H1 (cell line): ENCODE results near the gene PDPK1. TPM values are rescaled to one million over a fixed set of nuclear protein-coding genes. Genes with fewer than 3 reads are reported as not detected.
A peak's percentile ranks its signal among the peaks of the same experiment; 100 is the strongest.

Experiments used
- CTCF ChIA-PET: fragments of 300-600 bp; sonication (Branson Sonifier 250); formaldehyde crosslinking; loops from one replicate; lab custom pipeline; 2021; ENCODE audit not compliant: partially characterized antibody; lab: Charles Lee
- POLR2A ChIA-PET: fragments of 300-600 bp; sonication (Branson Sonifier 250); formaldehyde crosslinking; loops from one replicate; lab custom pipeline; 2021; ENCODE audit warnings: inconsistent platforms; ENCODE audit not compliant: partially characterized antibody; lab: Charles Lee
- DNase-seq, 2 experiments: peaks; one replicate each; pipeline versions ENCODE4 v3.0.0 to v3.0.0-alpha.2; 2010 to 2022; ENCODE audit warnings: low spot score in 2 of 2, low read depth in 1 of 2, mixed read lengths in 1 of 2
- FAIRE-seq: peaks from 2 replicates; lab custom pipeline; 2011; peaks lifted over from hg19 to GRCh38; lab: Jason Lieb, UNC
- H2AFZ ChIP-seq: 2 replicates; pipeline ENCODE4 v1.8.1; 2012; ENCODE audit warnings: low read length, inconsistent platforms
- H2AK5ac ChIP-seq: 2 replicates; pipeline ENCODE4 v1.6.1; 2013; ENCODE audit warnings: low read depth, low read length
- H2BK120ac ChIP-seq: replicated peaks from 2 replicates; pipeline ENCODE3; 2013; ENCODE audit warnings: low read depth, low read length, inconsistent platforms
- H2BK12ac ChIP-seq: 2 replicates; pipeline ENCODE4 v1.6.1; 2013; ENCODE audit warnings: low read depth, low read length
- H2BK15ac ChIP-seq: 2 replicates; pipeline ENCODE4 v1.6.1; 2013; ENCODE audit warnings: low read length
- H2BK20ac ChIP-seq: 2 replicates; pipeline ENCODE4 v1.6.1; 2013; ENCODE audit warnings: low read length
- H2BK5ac ChIP-seq: 2 replicates; pipeline ENCODE4 v1.6.1; 2013; ENCODE audit warnings: low read depth, low read length
- H3K14ac ChIP-seq: 2 replicates; pipeline ENCODE4 v1.6.1; 2013; ENCODE audit warnings: inconsistent platforms; ENCODE audit not compliant: insufficient read length
- H3K18ac ChIP-seq: 2 replicates; pipeline ENCODE4 v1.6.1; 2013; ENCODE audit warnings: low read length; ENCODE audit errors: extremely low read depth
- H3K23ac ChIP-seq: 2 replicates; pipeline ENCODE4 v1.6.1; 2013; ENCODE audit warnings: inconsistent platforms; ENCODE audit not compliant: insufficient read length
- H3K23me2 ChIP-seq: 2 replicates; pipeline ENCODE4 v1.6.1; 2013; ENCODE audit warnings: low read depth, low read length
- H3K27ac ChIP-seq: 2 replicates; pipeline ENCODE4 v1.6.1; 2011; ENCODE audit warnings: low read depth, low read length, inconsistent platforms
- H3K27me3 ChIP-seq, 4 experiments: replicated peaks in 1 of 4; 1 replicate in 1 of 4; 2 replicates in 3 of 4; pipeline versions ENCODE4 v1.6.1 to v1.8.1; 2011 to 2013; ENCODE audit warnings: low read length in 3 of 4, mild to moderate bottlenecking in 3 of 4, inconsistent platforms in 2 of 4, mixed read lengths in 2 of 4, moderate library complexity in 1 of 4; ENCODE audit not compliant: control insufficient read depth in 3 of 4, insufficient read depth in 3 of 4; ENCODE audit errors: extremely low read depth in 1 of 4
- H3K36me3 ChIP-seq, 4 experiments: 2 replicates each; pipeline versions ENCODE4 v1.6.1 to v1.8.1; 2011 to 2013; ENCODE audit warnings: mild to moderate bottlenecking in 4 of 4, low read length in 3 of 4, moderate library complexity in 2 of 4, control low read depth in 1 of 4, inconsistent platforms in 1 of 4; ENCODE audit not compliant: insufficient read depth in 4 of 4, control insufficient read depth in 2 of 4
- H3K4ac ChIP-seq: replicated peaks from 2 replicates; pipeline ENCODE3; 2013; ENCODE audit warnings: low read length, low read depth, mixed read lengths, inconsistent platforms; ENCODE audit not compliant: insufficient read length
- H3K4me1 ChIP-seq, 4 experiments: replicated peaks in 1 of 4; 1 replicate in 1 of 4; 2 replicates in 3 of 4; pipeline versions ENCODE4 v1.6.1 to v1.8.1; 2011 to 2013; ENCODE audit warnings: low read length in 3 of 4, inconsistent platforms in 2 of 4, mixed read lengths in 1 of 4; ENCODE audit not compliant: insufficient read depth in 4 of 4, control insufficient read depth in 3 of 4
- H3K4me2 ChIP-seq, 2 experiments: 2 replicates each; pipeline versions ENCODE4 v1.6.1 to v1.8.1; 2011 to 2013; ENCODE audit warnings: low read depth in 2 of 2, low read length in 2 of 2, control low read depth in 1 of 2, inconsistent platforms in 1 of 2, mild to moderate bottlenecking in 1 of 2; ENCODE audit not compliant: insufficient read depth in 1 of 2
- H3K4me3 ChIP-seq, 4 experiments: fragments of 200-600, 300-600 bp in 1 of 4; sonication (generic), shearing (Covaris generic), sonication (Bioruptor Twin) in 1 of 4; 2 replicates each; pipeline versions ENCODE4 v1.5.1 to v1.8.1; 2011 to 2016; ENCODE audit warnings: low read length in 4 of 4, low read depth in 3 of 4, control low read depth in 2 of 4, inconsistent platforms in 2 of 4, mild to moderate bottlenecking in 2 of 4, mixed read lengths in 1 of 4, moderate library complexity in 1 of 4; ENCODE audit not compliant: insufficient read depth in 2 of 4; ENCODE audit errors: extremely low read depth in 1 of 4
- H3K56ac ChIP-seq: replicated peaks from 2 replicates; pipeline ENCODE3; 2013; ENCODE audit warnings: low read depth, mild to moderate bottlenecking, mixed read lengths, low read length, inconsistent platforms; ENCODE audit not compliant: insufficient read length
- H3K79me1 ChIP-seq: 2 replicates; pipeline ENCODE4 v1.6.1; 2013; ENCODE audit warnings: low read depth, low read length, control low read depth
- H3K79me2 ChIP-seq, 2 experiments: 2 replicates each; pipeline versions ENCODE4 v1.6.1 to v1.8.1; 2012 to 2013; ENCODE audit warnings: low read length in 2 of 2, mild to moderate bottlenecking in 2 of 2, inconsistent platforms in 1 of 2; ENCODE audit not compliant: insufficient read depth in 2 of 2, control insufficient read depth in 1 of 2
- H3K9ac ChIP-seq, 4 experiments: replicated peaks in 1 of 4; 1 replicate in 1 of 4; 2 replicates in 3 of 4; pipeline versions ENCODE4 v1.6.1 to v1.8.1; 2011 to 2013; ENCODE audit warnings: low read depth in 3 of 4, low read length in 3 of 4, control low read depth in 2 of 4, mild to moderate bottlenecking in 2 of 4, moderate library complexity in 2 of 4, inconsistent platforms in 1 of 4; ENCODE audit errors: extremely low read depth in 1 of 4
- H3K9me3 ChIP-seq, 2 experiments: 2 replicates each; pipeline versions ENCODE4 v1.6.1 to v1.8.1; 2012 to 2013; ENCODE audit warnings: mild to moderate bottlenecking in 2 of 2, moderate library complexity in 2 of 2, control low read depth in 1 of 2, inconsistent platforms in 1 of 2, low read depth in 1 of 2, low read length in 1 of 2, mixed read lengths in 1 of 2; ENCODE audit not compliant: insufficient read depth in 2 of 2
- H4K20me1 ChIP-seq, 2 experiments: replicated peaks in 1 of 2; 2 replicates each; pipeline versions ENCODE3 to v1.8.1; 2011 to 2013; ENCODE audit warnings: inconsistent platforms in 2 of 2, low read length in 2 of 2, mild to moderate bottlenecking in 1 of 2; ENCODE audit not compliant: insufficient read depth in 2 of 2, control insufficient read depth in 1 of 2
- H4K5ac ChIP-seq: 2 replicates; pipeline ENCODE4 v1.6.1; 2013; ENCODE audit warnings: low read length, low read depth, mixed read lengths, inconsistent platforms; ENCODE audit not compliant: insufficient read length
- H4K8ac ChIP-seq: 2 replicates; pipeline ENCODE4 v1.8.0; 2013; ENCODE audit warnings: mild to moderate bottlenecking, moderate library complexity, low read length, inconsistent platforms; ENCODE audit not compliant: insufficient read depth; ENCODE audit errors: extremely low read depth
- H4K91ac ChIP-seq: replicated peaks from 2 replicates; pipeline ENCODE3; 2013; ENCODE audit warnings: low read length, mixed read lengths, inconsistent platforms; ENCODE audit not compliant: insufficient read length
- EZH2 ChIP-seq: fragments of 200-600 bp; sonication (generic); IDR thresholded peaks from 2 replicates; pipeline ENCODE4 v1.7.1; 2012; ENCODE audit warnings: low read depth, mild to moderate bottlenecking, moderate library complexity, low read length, inconsistent platforms; ENCODE audit not compliant: severe bottlenecking
- KDM1A ChIP-seq: fragments of 200-600, 300-600 bp; sonication (generic); IDR thresholded peaks from 2 replicates; pipeline ENCODE4 v1.7.1; 2016; ENCODE audit warnings: mild to moderate bottlenecking, low read length, borderline replicate concordance
- MAFK ChIP-seq: IDR thresholded peaks from 2 replicates; pipeline ENCODE4 v1.6.1; 2012; ENCODE audit warnings: low read depth, mild to moderate bottlenecking, improper control_type of control experiment, low read length
- RFX5 ChIP-seq: IDR thresholded peaks from 2 replicates; pipeline ENCODE4 v1.6.1; 2011; ENCODE audit warnings: low read depth, low read length, improper control_type of control experiment, borderline replicate concordance
- SAP30 ChIP-seq: fragments of 300-600 bp; sonication (generic); IDR thresholded peaks from 2 replicates; pipeline ENCODE4 v1.7.1; 2012; ENCODE audit warnings: low read length, moderate library complexity, mild to moderate bottlenecking, inconsistent platforms; ENCODE audit not compliant: insufficient read depth, insufficient replicate concordance
- TAF1 ChIP-seq: IDR thresholded peaks from 2 replicates; pipeline ENCODE4 v1.6.1; 2011; ENCODE audit warnings: mild to moderate bottlenecking, low read depth, low read length
- TEAD4 ChIP-seq: IDR thresholded peaks from 2 replicates; pipeline ENCODE4 v1.6.1; 2012; ENCODE audit warnings: low read depth, low read length, inconsistent platforms, mixed read lengths
- WGBS, 2 experiments: shearing (Covaris generic) in 1 of 2; methylation state at CpG; one replicate each; pipeline versions ENCODE4 v1.1.6 to v1.1.7; 2013 to 2015; ENCODE audit warnings: low lambda C conversion rate in 2 of 2, mixed read lengths in 2 of 2, inconsistent platforms in 1 of 2, low coverage in 1 of 2, missing lambda C conversion rate in 1 of 2; ENCODE audit not compliant: insufficient replicate concordance in 2 of 2, insufficient coverage in 1 of 2, insufficient read length in 1 of 2; ENCODE audit errors: extremely low coverage in 1 of 2, missing lambda C conversion rate in 1 of 2; 5-methylcytosine and 5-hydroxymethylcytosine counted together
- polyA plus RNA-seq, 7 experiments: library from polyadenylated mRNA; depleted of rRNA in 3 of 7; stranded (reverse) in 5 of 7; unstranded in 2 of 7; fragments of >200 nt in 5 of 7; fragments of 200-250 nt in 2 of 7; gene quantifications; 1 replicate in 5 of 7; 2 replicates in 1 of 7; 4 replicates in 1 of 7; pipeline versions ENCODE4 v1.2.1 to v1.2.3, GENCODE V29; 2011 to 2013; ENCODE audit warnings: missing spikeins in 2 of 7, mixed read lengths in 2 of 7
- total RNA-seq: library from RNA; stranded (reverse); fragmentation: NEBNext Ultra II Directional; extraction: Animal tissue kit (Norgen Biotek cat#: 25700); gene quantifications from 2 replicates; pipeline ENCODE4 v1.2.1, GENCODE V29; 2021
- TF ChIP-seq, protein P1 (sequence below), 3 experiments: IDR thresholded peaks; 1 replicate in 2 of 3; 2 replicates in 1 of 3; pipeline versions ENCODE4 v1.5.1 to v1.6.1; 2011; ENCODE audit warnings: low read length in 3 of 3, mild to moderate bottlenecking in 3 of 3, inconsistent platforms in 2 of 3, low read depth in 1 of 3, moderate library complexity in 1 of 3; ENCODE audit not compliant: insufficient read depth in 1 of 3; ENCODE audit errors: control extremely low read depth in 1 of 3

The PDPK1 gene
- total and polyA plus RNA-seq, 2 of the 8 experiments (the other 6 are each of a cell fraction or from before 2014, with no cell fraction given): 17.1 to 27.8 TPM

DNA sequence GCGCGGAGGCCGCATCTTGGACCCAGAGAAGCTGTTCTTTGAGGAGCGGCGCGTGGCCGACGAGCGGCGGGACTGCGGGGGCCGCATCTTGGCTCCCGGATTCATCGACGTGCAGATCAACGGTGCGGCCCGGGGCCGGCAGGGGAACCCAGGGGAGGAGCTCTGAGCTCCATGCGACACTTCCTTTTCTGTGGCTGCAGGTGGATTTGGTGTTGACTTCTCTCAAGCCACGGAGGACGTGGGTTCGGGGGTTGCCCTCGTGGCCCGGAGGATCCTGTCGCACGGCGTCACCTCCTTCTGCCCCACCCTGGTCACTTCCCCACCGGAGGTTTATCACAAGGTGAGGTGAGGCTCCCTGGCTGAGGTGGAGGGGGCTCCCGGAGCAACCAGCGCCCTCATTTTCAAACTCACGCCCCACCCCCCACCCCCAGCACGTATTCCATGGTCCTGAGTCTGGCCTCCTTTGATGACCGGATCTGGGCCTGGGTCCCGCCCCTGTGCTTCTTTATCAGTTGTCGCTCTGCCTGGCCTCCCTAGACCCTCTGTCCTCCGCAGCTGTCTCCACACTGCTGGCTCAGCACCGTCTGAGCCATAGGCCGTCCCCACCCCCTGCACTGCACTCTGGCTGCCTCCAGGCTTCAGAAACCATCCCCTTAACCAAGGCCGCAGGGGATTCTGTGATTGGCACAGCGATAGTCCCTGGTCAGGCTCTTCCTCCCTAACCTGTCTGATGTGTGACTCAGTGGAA is 16.9 kb upstream of the PDPK1 start:
- DNase-seq: no peak
- Histone ChIP-seq H4K20me1 (peaks cover 21 to 26% of the 10 kb centered on the region in 2 experiments), H3K14ac (no peak overlapping the region), H2AK5ac (no peak overlapping the region), H3K36me3 (peaks cover 2 to 15% (median 5%) of the 10 kb centered on the region in 4 experiments; a peak in 5 of 8 replicates), H3K56ac (no peak overlapping the region), H2AFZ (no peak overlapping the region), H3K4ac (no peak overlapping the region), H2BK12ac (no peak overlapping the region), H3K79me1 (peaks cover 23% of the 10 kb centered on the region), H3K9ac (peak overlapping the region; percentile 70 to 87 (median 76)), H3K4me3 (peak overlapping the region; percentile 45 to 87 (median 80)), H3K79me2 (peaks cover 10 to 41% of the 10 kb centered on the region in 2 experiments), H4K8ac (peak overlapping the region; percentile 91), H3K9me3 (no peaks in the 10 kb centered on the region), H2BK5ac (no peak overlapping the region), H3K4me1 (peaks cover 0 to 10% (median 1%) of the 10 kb centered on the region in 4 experiments; a peak in 5 of 7 replicates), H3K4me2 (peak overlapping the region; percentile 90), H4K91ac (no peak overlapping the region), H2BK120ac (no peak overlapping the region), H3K27me3 (no peaks in the 10 kb centered on the region), H3K27ac (no peak overlapping the region), H3K23me2 (peaks cover 5% of the 10 kb centered on the region; the same call in 1 of the 2 replicates), H2BK20ac (no peak overlapping the region), H3K23ac (no peak overlapping the region), H3K18ac (no peak overlapping the region; the same call in 1 of the 2 replicates), H2BK15ac (no peak overlapping the region), H4K5ac (no peak overlapping the region)
- WGBS, 2 experiments: 57% methylated on average over 24 of the region's 41 CpGs; no CpG with 5 or more reads in 1 of the 2 experiments
- ChIA-PET POLR2A (interaction anchor here (0.6 to 7.6 kb wide), 17 partner anchors 10 to 322 kb away, joined by 3 to 108 read pairs (median 4); partner anchors contain the start of genes CEMP1, ECI1, NTN3 and PDPK1), CTCF (interaction anchor here (0.6 to 1.2 kb wide), 6 partner anchors 9 to 88 kb away, joined by 3 to 5 read pairs (median 3); partner anchors contain the start of gene CEMP1)
- FAIRE-seq: no peak
- TF ChIP-seq TEAD4 (no peak), RFX5 (no peak), TAF1 (0 out of 2 replicates have a peak, but pooled peaks have one; percentile 31), EZH2 (no peak), SAP30 (no peak), MAFK (peak; percentile 17; the same call in 1 of the 2 replicates), KDM1A (no peak)
- TF ChIP-seq, protein P1, sequence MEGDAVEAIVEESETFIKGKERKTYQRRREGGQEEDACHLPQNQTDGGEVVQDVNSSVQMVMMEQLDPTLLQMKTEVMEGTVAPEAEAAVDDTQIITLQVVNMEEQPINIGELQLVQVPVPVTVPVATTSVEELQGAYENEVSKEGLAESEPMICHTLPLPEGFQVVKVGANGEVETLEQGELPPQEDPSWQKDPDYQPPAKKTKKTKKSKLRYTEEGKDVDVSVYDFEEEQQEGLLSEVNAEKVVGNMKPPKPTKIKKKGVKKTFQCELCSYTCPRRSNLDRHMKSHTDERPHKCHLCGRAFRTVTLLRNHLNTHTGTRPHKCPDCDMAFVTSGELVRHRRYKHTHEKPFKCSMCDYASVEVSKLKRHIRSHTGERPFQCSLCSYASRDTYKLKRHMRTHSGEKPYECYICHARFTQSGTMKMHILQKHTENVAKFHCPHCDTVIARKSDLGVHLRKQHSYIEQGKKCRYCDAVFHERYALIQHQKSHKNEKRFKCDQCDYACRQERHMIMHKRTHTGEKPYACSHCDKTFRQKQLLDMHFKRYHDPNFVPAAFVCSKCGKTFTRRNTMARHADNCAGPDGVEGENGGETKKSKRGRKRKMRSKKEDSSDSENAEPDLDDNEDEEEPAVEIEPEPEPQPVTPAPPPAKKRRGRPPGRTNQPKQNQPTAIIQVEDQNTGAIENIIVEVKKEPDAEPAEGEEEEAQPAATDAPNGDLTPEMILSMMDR (IDR thresholded peaks at IDR 0.05; ENCODE audit: control extremely low read depth in 1 of 3, insufficient read depth in 1 of 3, low read depth in 1 of 3, low read length in 3 of 3): peak in 1 of 3 experiments; percentile 4; a peak in 1 of 4 replicates
